DOHH2 (cell line): ENCODE results near the gene HOXB1.

ENCODE experiments used
- H3F3A ChIP-seq: fragments of 200-600 bp; sonication (generic), shearing (Covaris generic); 2 replicates; pipeline ENCODE4 v1.6.0; 2016; ENCODE audit warnings: antibody characterized with exemption, mild to moderate bottlenecking; ENCODE audit not compliant: control insufficient read depth, insufficient read depth
- H3K27ac ChIP-seq: fragments of 200-600 bp; sonication (generic); 2 replicates; pipeline ENCODE4 v1.5.1; 2014; ENCODE audit warnings: low read depth, mild to moderate bottlenecking, low read length, moderate library complexity
- H3K27me3 ChIP-seq: fragments of 200-600 bp; sonication (generic); 2 replicates; pipeline ENCODE4 v1.6.1; 2014; ENCODE audit warnings: mild to moderate bottlenecking, low read length, mixed read lengths; ENCODE audit not compliant: control insufficient read depth
- H3K36me3 ChIP-seq: fragments of 200-600 bp; sonication (generic); 2 replicates; pipeline ENCODE4 v1.6.1; 2014; ENCODE audit warnings: mild to moderate bottlenecking, low read length, moderate library complexity, mixed read lengths; ENCODE audit not compliant: control insufficient read depth
- H3K4me1 ChIP-seq: fragments of 200-600 bp; sonication (generic); 2 replicates; pipeline ENCODE4 v1.6.1; 2014; ENCODE audit warnings: mild to moderate bottlenecking, low read length, mixed read lengths; ENCODE audit not compliant: control insufficient read depth
- H3K4me2 ChIP-seq: fragments of 200-600 bp; sonication (generic); 2 replicates; pipeline ENCODE4 v1.6.0; 2014; ENCODE audit warnings: mild to moderate bottlenecking, low read length, moderate library complexity
- H3K4me3 ChIP-seq: fragments of 200-600 bp; sonication (generic); 2 replicates; pipeline ENCODE4 v1.5.1; 2014; ENCODE audit warnings: mild to moderate bottlenecking, low read length, mixed read lengths
- H3K79me2 ChIP-seq: fragments of 200-600 bp; sonication (generic); 2 replicates; pipeline ENCODE4 v1.6.1; 2014; ENCODE audit warnings: mild to moderate bottlenecking, low read length, mixed read lengths; ENCODE audit not compliant: control insufficient read depth
- H3K9me2 ChIP-seq: fragments of 200-600 bp; sonication (generic); replicated peaks from 2 replicates; pipeline ENCODE4 v1.6.1; 2014; ENCODE audit warnings: mild to moderate bottlenecking, low read length, mixed read lengths; ENCODE audit not compliant: control insufficient read depth
- H3K9me3 ChIP-seq: fragments of 200-600 bp; sonication (generic); 2 replicates; pipeline ENCODE4 v1.6.1; 2014; ENCODE audit warnings: antibody characterized with exemption, low read length, mixed read lengths; ENCODE audit not compliant: control insufficient read depth, insufficient read depth
- H4K20me1 ChIP-seq: fragments of 200-600 bp; sonication (generic); 2 replicates; pipeline ENCODE4 v1.6.0; 2014; ENCODE audit warnings: low read depth, mild to moderate bottlenecking, antibody characterized with exemption, low read length, moderate library complexity; ENCODE audit not compliant: control insufficient read depth, insufficient read depth
- EZH2phosphoT487 ChIP-seq: fragments of 200-600 bp; sonication (generic); IDR thresholded peaks from 2 replicates; pipeline ENCODE4 v1.6.1; 2017; ENCODE audit warnings: borderline replicate concordance, mild to moderate bottlenecking, antibody characterized with exemption, low read length, moderate library complexity, mixed read lengths
- TF ChIP-seq, protein P1 (sequence below): fragments of 200-600 bp; sonication (generic); IDR thresholded peaks from one replicate; pipeline ENCODE4 v1.5.1; 2014; ENCODE audit warnings: antibody characterized with exemption, mild to moderate bottlenecking, low read depth, low read length; ENCODE audit not compliant: poor library complexity, severe bottlenecking

Gene HOXB1

GRCh38 chr17:48520631-48521079 is 10.2 kb downstream of the HOXB1 start:
- no peaks in the 10 kb centered on the region for H3K9me2 ChIP-seq
- H3K4me1 ChIP-seq, result no peaks in the 10 kb centered on the region
- H3K4me3 ChIP-seq, result no peak overlapping the region
- no peaks in the 10 kb centered on the region for H3F3A ChIP-seq
- H4K20me1 ChIP-seq, result no peaks in the 10 kb centered on the region
- H3K27me3 ChIP-seq, result peaks cover 41% of the 10 kb centered on the region
- no peaks in the 10 kb centered on the region for H3K9me3 ChIP-seq
- no peak overlapping the region for H3K4me2 ChIP-seq
- TF ChIP-seq, protein P1, sequence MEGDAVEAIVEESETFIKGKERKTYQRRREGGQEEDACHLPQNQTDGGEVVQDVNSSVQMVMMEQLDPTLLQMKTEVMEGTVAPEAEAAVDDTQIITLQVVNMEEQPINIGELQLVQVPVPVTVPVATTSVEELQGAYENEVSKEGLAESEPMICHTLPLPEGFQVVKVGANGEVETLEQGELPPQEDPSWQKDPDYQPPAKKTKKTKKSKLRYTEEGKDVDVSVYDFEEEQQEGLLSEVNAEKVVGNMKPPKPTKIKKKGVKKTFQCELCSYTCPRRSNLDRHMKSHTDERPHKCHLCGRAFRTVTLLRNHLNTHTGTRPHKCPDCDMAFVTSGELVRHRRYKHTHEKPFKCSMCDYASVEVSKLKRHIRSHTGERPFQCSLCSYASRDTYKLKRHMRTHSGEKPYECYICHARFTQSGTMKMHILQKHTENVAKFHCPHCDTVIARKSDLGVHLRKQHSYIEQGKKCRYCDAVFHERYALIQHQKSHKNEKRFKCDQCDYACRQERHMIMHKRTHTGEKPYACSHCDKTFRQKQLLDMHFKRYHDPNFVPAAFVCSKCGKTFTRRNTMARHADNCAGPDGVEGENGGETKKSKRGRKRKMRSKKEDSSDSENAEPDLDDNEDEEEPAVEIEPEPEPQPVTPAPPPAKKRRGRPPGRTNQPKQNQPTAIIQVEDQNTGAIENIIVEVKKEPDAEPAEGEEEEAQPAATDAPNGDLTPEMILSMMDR, result no peak
- TF ChIP-seq EZH2phosphoT487, result no peak
- H3K27ac ChIP-seq, result no peak overlapping the region
- no peaks in the 10 kb centered on the region for H3K79me2 ChIP-seq
- H3K36me3 ChIP-seq, result no peaks in the 10 kb centered on the region

DNA sequence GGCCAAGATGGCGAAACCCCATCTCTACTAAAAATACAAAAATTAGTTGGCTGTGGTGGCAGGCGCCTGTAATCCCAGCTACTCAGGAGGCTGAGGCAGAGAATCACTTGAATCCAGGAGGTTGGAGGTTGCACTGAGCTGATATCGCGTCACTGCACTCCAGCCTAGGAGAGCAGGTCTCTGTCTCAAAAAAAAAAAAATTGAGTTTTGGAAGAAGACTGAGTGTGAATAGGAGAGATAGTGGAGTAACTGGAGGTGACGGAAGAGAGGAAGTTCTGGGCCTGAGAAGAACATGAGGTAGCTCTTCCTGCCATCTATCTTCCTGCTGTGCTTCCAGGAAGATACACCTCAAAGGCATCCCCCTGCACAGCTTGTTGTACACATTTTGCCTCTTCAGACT is 11.4 kb downstream of the HOXB1 start:
- no peaks in the 10 kb centered on the region for H4K20me1 ChIP-seq
- no peak overlapping the region for H3K4me2 ChIP-seq
- no peaks in the 10 kb centered on the region for H3F3A ChIP-seq
- no peak overlapping the region for H3K4me3 ChIP-seq
- no peaks in the 10 kb centered on the region for H3K4me1 ChIP-seq
- H3K27ac ChIP-seq, result no peak overlapping the region
- H3K27me3 ChIP-seq, result peaks cover 48% of the 10 kb centered on the region
- no peaks in the 10 kb centered on the region for H3K9me3 ChIP-seq
- no peak for TF ChIP-seq EZH2phosphoT487
- TF ChIP-seq, protein P1, result no peak
- H3K9me2 ChIP-seq, result no peaks in the 10 kb centered on the region
- no peaks in the 10 kb centered on the region for H3K36me3 ChIP-seq
- no peaks in the 10 kb centered on the region for H3K79me2 ChIP-seq

DNA sequence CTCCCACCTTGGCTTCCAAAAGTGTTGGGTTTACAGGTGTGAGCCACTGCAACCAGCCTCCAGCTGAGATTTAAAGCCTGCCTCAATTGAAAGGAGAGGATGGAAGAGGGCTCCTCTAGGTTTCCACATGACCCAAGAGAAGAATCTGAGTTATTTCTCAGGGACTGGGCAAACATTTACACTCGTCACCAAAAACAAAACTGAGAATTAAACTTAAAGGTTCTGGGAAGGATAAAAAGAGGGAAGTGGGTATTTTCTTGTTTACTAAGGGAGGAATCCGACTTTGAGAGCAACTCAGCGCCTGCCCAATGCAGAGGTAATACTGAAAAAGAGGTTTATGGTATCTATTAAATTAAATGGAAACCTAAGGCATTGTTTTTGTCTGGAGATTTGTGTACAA is 13.3 kb downstream of the HOXB1 start:
- H3K27ac ChIP-seq, result no peak overlapping the region
- H3K4me1 ChIP-seq, result no peaks in the 10 kb centered on the region

More for the DNA sequence above, 13.3 kb downstream of the HOXB1 start:
- TF ChIP-seq EZH2phosphoT487, result no peak
- TF ChIP-seq, protein P1, result no peak
- Histone ChIP-seq H3K4me3 (no peak overlapping the region), H3K9me3 (no peaks in the 10 kb centered on the region), H3K36me3 (no peaks in the 10 kb centered on the region), H3K27me3 (peaks cover 42% of the 10 kb centered on the region), H3K79me2 (no peaks in the 10 kb centered on the region), H3K4me2 (no peak overlapping the region), H4K20me1 (0 out of 2 replicates have a peak, but pooled peaks cover 2% of the 10 kb centered on the region), H3K9me2 (no peaks in the 10 kb centered on the region), H3F3A (no peaks in the 10 kb centered on the region)
